GM10248 (cell line): Measurements from ENCODE around the gene WDR41.
"Not testable (repeated sequence)": the region's sequence is repeated elsewhere in the genome, so short reads cannot be mapped to it uniquely, and the experiment has no call there.

Experiments used
- CTCF ChIA-PET: fragments of 300-600 bp; sonication (Branson Sonifier 250); formaldehyde crosslinking; extraction: SDS; loops from one replicate; lab custom pipeline; 2021; ENCODE audit warnings: antibody characterized with exemption; lab: Yijun Ruan, JAX
- POLR2A ChIA-PET: fragments of 350-650 bp; sonication (Branson Sonifier 250); formaldehyde crosslinking; extraction: SDS; loops from one replicate; lab custom pipeline; 2020; ENCODE audit warnings: antibody characterized with exemption; lab: Yijun Ruan, JAX
- DNase-seq: peaks from one replicate; pipeline ENCODE4 v3.0.0; 2012; ENCODE audit errors: extremely low spot score
- CTCF ChIP-seq: IDR thresholded peaks from 2 replicates; pipeline ENCODE4 v1.5.1; 2012; ENCODE audit warnings: mild to moderate bottlenecking, low read depth; ENCODE audit errors: extremely low read depth, missing control alignments, control extremely low read depth

WDR41 gene

GRCh38 chr5:77394064-77394715, 97.9 kb downstream of the WDR41 start:
- CTCF ChIA-PET, result no interaction called here
- POLR2A ChIA-PET, result no interaction called here
- no peak for TF ChIP-seq CTCF
- DNase-seq, result no peak

GRCh38 chr5:77391240-77391765, 100.8 kb downstream of the WDR41 start:
- POLR2A ChIA-PET, result no interaction called here
- TF ChIP-seq CTCF, result no peak
- CTCF ChIA-PET, result interaction anchor here (1.0 to 2.4 kb wide), 4 partner anchors 12 to 45 kb away, joined by 3 to 7 read pairs (median 4); no protein-coding TSS in a partner anchor
- no peak for DNase-seq

- DNase-seq, result no peak
- CTCF ChIA-PET, result interaction anchor here (1.0 to 2.4 kb wide), 2 partner anchors 11 to 16 kb away, joined by 4 to 7 read pairs; no protein-coding TSS in a partner anchor
- TF ChIP-seq CTCF, result no peak
- POLR2A ChIA-PET, result no interaction called here
Measured at GRCh38 chr5:77390795-77391194, 101.3 kb downstream of the WDR41 start.

- POLR2A ChIA-PET, result no interaction called here
- DNase-seq, result no peak
- TF ChIP-seq CTCF, result no peak
- CTCF ChIA-PET, result interaction anchor here (1.0 kb wide), 1 partner anchor 16 kb away, joined by 4 read pairs; no protein-coding TSS in a partner anchor
Measured at GRCh38 chr5:77390221-77390620, 101.9 kb downstream of the WDR41 start.

- DNase-seq, result no peak
- TF ChIP-seq CTCF, result no peak
- CTCF ChIA-PET, result no interaction called here
- POLR2A ChIA-PET, result no interaction called here
Measured at GRCh38 chr5:77389746-77390145, 102.4 kb downstream of the WDR41 start.

- CTCF ChIA-PET, DNase-seq, POLR2A ChIA-PET: not testable (repeated sequence)
Measured at GRCh38 chr5:77386340-77386739, 105.8 kb downstream of the WDR41 start.

GRCh38 chr5:77383336-77383735, 108.8 kb downstream of the WDR41 start:
- DNase-seq, POLR2A ChIA-PET, CTCF ChIA-PET: not testable (repeated sequence)
